DOHH2 (cell line): ENCODE data around the gene RGS1.

ENCODE experiments used
- CTCF ChIP-seq: fragments of 200-600 bp; sonication (generic); IDR thresholded peaks from one replicate; pipeline ENCODE4 v1.5.1; 2014; ENCODE audit warnings: antibody characterized with exemption, mild to moderate bottlenecking, low read depth, low read length; ENCODE audit not compliant: poor library complexity, severe bottlenecking
- EZH2phosphoT487 ChIP-seq: fragments of 200-600 bp; sonication (generic); IDR thresholded peaks from 2 replicates; pipeline ENCODE4 v1.6.1; 2017; ENCODE audit warnings: borderline replicate concordance, mild to moderate bottlenecking, antibody characterized with exemption, low read length, moderate library complexity, mixed read lengths

DNA sequence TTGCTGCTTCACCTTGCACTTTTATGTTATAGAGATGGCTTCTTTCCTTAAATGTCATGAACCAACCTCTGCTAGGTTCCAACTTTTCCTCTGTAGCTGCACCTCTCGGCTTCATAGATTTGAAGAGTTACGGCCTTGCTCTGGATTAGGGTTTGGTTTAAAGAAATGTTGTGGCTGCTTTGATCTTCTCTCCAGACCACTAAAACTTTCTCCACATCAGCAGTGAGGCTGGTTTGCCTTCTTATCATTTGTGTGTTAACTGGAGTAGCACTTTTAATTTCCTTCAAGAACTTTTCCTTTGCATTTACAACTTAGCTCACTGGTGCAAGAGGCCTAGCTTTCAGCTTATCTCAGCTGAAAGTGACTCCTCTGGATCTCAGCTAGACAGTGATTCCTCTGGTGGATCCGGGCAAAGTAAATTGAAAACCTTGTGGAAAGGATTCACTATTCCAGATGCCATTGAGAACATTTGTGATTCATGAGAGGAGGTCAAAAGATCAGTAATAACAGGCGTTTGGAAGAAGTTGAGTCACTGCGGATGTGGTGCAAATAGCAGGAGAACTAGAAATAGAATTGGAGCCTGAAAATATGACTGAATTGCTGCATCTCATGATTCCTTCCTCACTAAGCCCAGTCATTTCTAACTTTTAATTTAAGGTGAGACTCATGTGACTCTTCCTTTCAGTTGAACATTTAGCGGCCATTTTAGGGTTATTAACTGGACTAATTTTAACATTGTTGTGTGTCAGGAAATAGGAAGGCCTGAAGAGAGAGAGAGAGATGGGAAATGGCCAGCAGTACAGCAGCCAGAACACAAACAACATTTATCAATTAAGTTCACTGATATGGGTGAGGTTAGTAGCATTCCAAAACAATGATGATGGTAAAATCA, 16.2 kb upstream of the RGS1 start:
- TF ChIP-seq EZH2phosphoT487 (no peak), CTCF (no peak)
